ENCODE measurements around the gene TUBA4A.

TUBA4A gene

GRCh38 chr2:219286436-219287115 is 32.9 kb upstream of the TUBA4A start:
- peak in 6 of 14 donors; percentile 40 to 65 (median 48) for DNase-seq

- peak in 6 of 14 donors; percentile 42 to 67 (median 50) for DNase-seq
These were observed 32.2 kb upstream of the TUBA4A start for GRCh38 chr2:219285894-219286425.

- DNase-seq = no peak
These were observed 31.6 kb upstream of the TUBA4A start for GRCh38 chr2:219285373-219285735.

GRCh38 chr2:219284501-219285372 is 31.0 kb upstream of the TUBA4A start:
- peak in 1 of 14 donors; percentile 8 for DNase-seq

- DNase-seq = peak in 2 of 14 donors; percentile 31 to 50
These were observed 29.3 kb upstream of the TUBA4A start for GRCh38 chr2:219282943-219283581.

GRCh38 chr2:219282375-219282774 is 28.7 kb upstream of the TUBA4A start:
- peak in 4 of 14 donors; percentile 15 to 32 (median 26) for DNase-seq

- DNase-seq = peak in 1 of 14 donors; percentile 43
These were observed 27.9 kb upstream of the TUBA4A start for GRCh38 chr2:219281588-219281987.

- peak in 2 of 14 donors; percentile 34 to 63 for DNase-seq
These were observed 26.9 kb upstream of the TUBA4A start for GRCh38 chr2:219280651-219281050.

GRCh38 chr2:219279916-219280516 is 26.3 kb upstream of the TUBA4A start:
- peak in 4 of 14 donors; percentile 33 to 70 (median 42) for DNase-seq

GRCh38 chr2:219279151-219279915 is 25.6 kb upstream of the TUBA4A start, which contains the start of gene DNAJB2:
Gene DNAJB2, plus strand, starts transcription at chr2:219279366. Its CDS starts 468 bp downstream, at chr2:219279834.
- DNase-seq = peak; percentile 66 to 99 (median 96)

- no peak for DNase-seq
These were observed 25.0 kb upstream of the TUBA4A start for GRCh38 chr2:219278655-219279150.

GRCh38 chr2:219277703-219278654 is 24.3 kb upstream of the TUBA4A start:
- DNase-seq = peak in 12 of 14 donors; percentile 52 to 84 (median 76)

- DNase-seq = no peak
These were observed 20.7 kb upstream of the TUBA4A start for GRCh38 chr2:219274361-219274921.

GRCh38 chr2:219273937-219274336 is 20.2 kb upstream of the TUBA4A start:
- no peak for DNase-seq

- DNase-seq = no peak
These were observed 19.3 kb upstream of the TUBA4A start for GRCh38 chr2:219272995-219273394.

GRCh38 chr2:219272356-219272755 is 18.6 kb upstream of the TUBA4A start:
- DNase-seq = no peak

- no peak for DNase-seq
These were observed 17.3 kb upstream of the TUBA4A start for GRCh38 chr2:219271021-219271420.

- no peak for DNase-seq
These were observed 16.3 kb upstream of the TUBA4A start for GRCh38 chr2:219270055-219270372.

- no peak for DNase-seq
These were observed 15.8 kb upstream of the TUBA4A start for GRCh38 chr2:219269362-219270054.
